ENCODE measurements around the gene ZNHIT6.
"Not testable (repeated sequence)": the region's sequence is repeated elsewhere in the genome, so short reads cannot be mapped to it uniquely, and the experiment has no call there.

Gene ZNHIT6

GRCh38 chr1:85663382-85663781 is 44.9 kb downstream of the ZNHIT6 start:
- no peak for DNase-seq

- no peak for DNase-seq
These were observed 46.5 kb downstream of the ZNHIT6 start for GRCh38 chr1:85661767-85662166.

- DNase-seq = no peak
These were observed 47.7 kb downstream of the ZNHIT6 start for GRCh38 chr1:85660541-85660940.

- DNase-seq = no peak
These were observed 49.1 kb downstream of the ZNHIT6 start for GRCh38 chr1:85659174-85659573.

GRCh38 chr1:85656948-85657347 is 51.3 kb downstream of the ZNHIT6 start:
- no peak for DNase-seq

- DNase-seq = no peak
These were observed 52.0 kb downstream of the ZNHIT6 start for GRCh38 chr1:85656256-85656655.

- DNase-seq = no peak
These were observed 52.9 kb downstream of the ZNHIT6 start for GRCh38 chr1:85655315-85655714.

GRCh38 chr1:85654066-85654782 is 54.0 kb downstream of the ZNHIT6 start:
- DNase-seq = no peak

DNA sequence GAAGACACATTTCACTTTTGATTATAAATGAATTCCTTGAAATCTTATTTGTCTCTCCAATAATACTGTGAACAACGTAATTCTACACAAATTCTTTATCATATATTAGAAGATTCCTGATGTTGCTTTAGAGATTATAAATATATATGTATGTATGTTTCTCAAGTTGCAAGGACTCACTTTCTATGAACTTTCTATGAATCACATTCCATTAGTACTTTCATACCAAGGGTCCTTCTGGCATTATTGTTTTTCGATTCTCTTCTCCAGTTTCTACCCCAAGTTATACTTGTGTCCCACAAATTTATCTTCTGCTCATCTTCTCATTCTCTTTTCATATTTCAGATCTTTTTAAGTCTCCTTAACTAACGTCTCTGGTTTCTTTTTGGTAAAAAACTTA is 55.9 kb downstream of the ZNHIT6 start:
- no peak for DNase-seq

DNA sequence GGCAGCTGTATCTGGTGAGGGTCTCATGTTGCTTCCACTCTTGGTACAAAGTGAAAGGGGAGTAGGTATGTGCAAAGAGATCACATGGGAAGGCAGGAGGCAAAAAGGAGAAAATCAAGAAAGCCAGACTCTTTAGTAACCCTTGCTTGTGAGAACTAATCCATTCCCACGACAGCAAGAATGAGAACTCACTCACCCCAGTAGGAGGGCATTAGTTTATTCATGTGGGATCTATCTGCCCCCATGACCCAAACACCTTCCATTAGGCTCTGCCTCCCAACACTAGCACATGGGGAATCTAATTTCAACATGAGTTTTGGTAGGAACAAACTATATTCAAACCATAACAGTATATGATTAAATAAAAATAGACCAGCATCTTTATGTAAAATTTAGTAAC is 57.6 kb downstream of the ZNHIT6 start:
- no peak for DNase-seq

DNA sequence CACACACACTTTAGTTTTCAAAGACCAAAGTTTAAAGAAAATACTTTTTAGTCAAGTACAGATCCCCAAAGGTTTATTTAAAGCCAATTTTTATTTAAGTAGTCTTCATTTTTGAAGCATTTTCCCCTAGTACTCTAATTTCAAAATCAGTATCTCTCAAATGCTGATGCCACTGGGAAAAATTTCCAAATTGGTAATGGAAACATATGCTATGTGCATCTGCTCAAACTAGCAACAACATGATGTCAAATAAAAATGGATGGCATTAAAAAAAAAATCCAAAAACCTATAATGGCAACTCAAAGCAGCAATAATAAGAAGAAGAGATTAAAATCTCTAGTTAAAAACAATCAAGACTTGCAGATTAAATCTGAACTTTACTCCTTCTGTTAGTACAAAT is 58.6 kb downstream of the ZNHIT6 start:
- no peak for DNase-seq

DNA sequence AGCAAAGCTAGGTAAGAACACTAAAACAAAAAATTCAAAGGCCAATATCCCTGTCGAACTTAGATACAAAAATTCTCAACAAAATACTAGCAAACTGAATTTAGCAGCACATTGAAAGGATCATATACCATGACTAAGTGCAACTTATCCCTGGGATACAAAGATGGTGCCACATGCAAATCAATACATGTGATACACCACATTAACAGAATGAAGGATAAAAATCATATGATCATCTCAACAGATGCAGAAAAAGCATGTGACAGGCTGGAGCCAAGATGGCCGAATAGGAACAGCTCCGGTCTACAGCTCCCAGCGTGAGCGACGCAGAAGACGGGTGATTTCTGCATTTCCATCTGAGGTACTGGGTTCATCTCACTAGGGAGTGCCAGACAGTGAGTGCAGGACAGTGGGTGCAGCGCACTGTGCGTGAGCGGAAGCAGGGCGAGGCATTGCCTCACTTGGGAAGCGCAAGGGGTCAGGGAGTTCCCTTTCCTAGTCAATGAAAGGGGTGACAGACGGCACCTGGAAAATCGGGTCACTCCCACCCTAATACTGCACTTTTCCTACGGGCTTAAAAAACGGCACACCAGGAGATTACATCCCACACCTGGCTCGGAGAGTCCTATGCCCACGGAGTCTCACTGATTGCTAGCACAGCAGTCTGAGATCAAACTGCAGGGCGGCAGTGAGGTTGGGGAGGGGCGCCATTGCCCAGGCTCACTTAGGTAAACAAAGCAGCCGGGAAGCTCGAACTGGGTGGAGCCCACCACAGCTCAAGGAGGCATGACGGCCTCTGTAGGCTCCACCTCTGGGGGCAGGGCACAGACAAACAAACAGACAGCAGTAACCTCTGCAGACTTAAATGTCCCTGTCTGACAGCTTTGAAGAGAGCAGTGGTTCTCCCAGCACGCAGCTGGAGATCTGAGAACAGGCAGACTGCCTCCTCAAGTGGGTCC is 66.4 kb downstream of the ZNHIT6 start:
- not testable (repeated sequence) for DNase-seq

DNA sequence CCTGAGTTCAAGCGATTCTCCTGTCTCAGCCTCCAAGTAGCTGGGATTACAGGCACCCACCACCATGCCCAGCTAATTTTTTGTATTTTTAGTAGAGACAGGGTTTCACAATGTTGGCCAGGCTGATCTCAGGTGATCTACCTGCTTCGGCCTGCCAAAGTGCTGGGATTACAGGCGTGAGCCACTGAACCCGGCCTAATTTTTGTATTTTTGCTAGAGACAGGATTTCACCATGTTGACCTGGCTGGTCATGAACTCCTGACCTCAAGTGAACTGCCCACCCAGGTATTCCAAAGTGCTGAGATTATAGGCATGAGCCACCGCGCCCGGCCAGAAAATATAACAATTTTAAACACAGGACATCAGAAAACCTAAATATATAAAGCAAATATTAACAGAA is 68.3 kb downstream of the ZNHIT6 start:
- DNase-seq = not testable (repeated sequence)

- no peak for DNase-seq
These were observed 69.8 kb downstream of the ZNHIT6 start for GRCh38 chr1:85638412-85638811.

- no peak for DNase-seq
These were observed 77.7 kb downstream of the ZNHIT6 start for GRCh38 chr1:85630493-85630892.

GRCh38 chr1:85629532-85629920 is 78.7 kb downstream of the ZNHIT6 start:
- no peak for DNase-seq

DNA sequence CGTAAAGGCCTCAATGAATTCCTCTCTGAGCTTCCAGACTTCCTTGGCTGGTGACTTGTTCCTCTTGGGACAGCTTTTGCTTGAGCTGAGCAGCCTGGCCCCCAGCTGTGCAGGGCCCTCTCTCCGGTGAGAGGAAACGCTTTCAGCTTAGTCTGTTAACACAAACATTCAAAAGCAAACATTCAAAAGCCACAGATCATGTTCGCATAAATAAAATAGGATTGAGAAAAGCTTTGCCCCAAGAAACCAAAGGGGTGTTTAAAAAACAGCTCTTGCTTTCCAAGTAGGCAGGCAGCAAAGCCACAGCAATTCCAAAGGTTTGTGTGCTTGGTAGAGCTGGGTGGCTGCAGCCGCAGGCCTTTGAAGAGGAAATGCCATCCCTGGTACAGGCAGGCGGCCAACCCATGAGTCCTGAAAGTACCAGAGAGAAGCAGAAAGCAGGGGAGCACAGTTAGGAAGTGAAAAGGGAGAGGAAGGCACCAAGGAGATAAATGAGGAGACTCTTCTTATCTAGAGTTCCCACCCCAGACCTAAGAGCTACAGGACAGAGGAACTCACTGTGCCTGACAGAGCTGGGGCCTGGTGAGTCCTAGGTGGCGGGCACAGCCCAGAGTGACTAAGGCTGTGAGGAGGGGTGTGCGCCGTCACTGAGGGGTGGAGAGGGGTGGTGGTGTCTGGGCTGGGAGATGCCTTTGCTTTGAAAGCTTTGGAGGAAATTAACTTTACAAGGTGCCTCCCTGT is 79.3 kb downstream of the ZNHIT6 start:
- DNase-seq = no peak

DNA sequence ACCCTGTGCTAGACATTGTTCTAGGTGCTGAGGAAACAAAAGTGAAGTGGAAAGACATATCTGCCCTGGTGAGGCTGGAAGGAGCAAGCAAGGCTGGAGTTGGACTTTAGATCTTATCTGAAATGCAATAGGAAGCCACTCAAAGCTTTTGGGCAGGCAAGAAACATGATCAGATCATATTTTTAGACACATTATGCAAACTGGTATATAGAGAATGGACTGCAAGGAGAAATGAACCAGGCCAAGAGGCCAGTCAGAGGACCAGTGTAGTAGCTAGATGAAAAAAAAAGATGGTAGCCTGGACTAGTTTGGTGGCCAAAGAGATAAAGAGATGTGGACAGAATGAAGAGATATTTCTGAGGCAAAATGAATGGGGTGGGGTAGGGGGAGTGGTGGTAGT is 81.4 kb downstream of the ZNHIT6 start:
- DNase-seq = no peak

DNA sequence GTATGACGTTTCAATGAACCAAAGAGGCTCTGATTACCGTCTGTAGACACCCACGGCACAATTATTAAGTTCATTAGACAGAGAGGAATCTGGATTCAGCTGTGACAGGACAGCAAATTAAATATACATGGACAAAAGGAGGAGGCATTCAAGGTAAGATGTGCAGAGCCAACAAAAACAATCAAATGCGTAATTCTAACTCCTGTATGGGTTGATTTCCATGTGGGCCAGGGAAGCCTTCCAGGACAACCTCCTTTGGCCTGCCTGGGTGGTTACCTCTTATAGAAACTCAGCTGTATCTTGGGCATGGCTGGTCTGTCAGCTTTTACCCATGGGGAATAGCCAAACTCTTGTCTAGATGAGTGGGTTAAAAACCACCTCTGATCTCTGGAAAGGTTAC is 83.9 kb downstream of the ZNHIT6 start:
- no peak for DNase-seq

GRCh38 chr1:85623061-85623471 is 85.2 kb downstream of the ZNHIT6 start:
- DNase-seq = no peak

DNA sequence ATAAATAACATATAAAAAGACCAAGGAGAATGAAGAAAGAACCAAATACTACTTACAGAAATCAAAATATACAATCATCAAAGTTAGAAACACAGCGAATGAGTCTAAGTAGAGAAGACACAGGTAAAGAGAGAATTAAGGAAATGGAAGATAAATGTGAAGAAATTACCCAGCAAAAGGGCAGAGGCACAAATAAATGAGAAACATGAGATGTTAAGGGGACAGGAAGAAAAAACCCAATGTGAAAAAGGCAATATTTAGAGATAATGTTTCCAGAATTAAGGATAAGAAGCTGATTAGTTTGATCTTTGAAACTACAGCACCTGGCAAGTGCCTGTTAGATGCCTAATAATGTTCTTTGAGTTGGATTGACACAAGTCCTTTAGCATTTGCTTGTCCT is 86.8 kb downstream of the ZNHIT6 start:
- DNase-seq = no peak

- DNase-seq = no peak
These were observed 90.6 kb downstream of the ZNHIT6 start for GRCh38 chr1:85617633-85618100.

- DNase-seq = no peak
These were observed 91.5 kb downstream of the ZNHIT6 start for GRCh38 chr1:85616736-85617135.

Data from activated effector memory CD4-positive, alpha-beta T cell treated with anti-CD3 and anti-CD28 coated beads, Interleukin-2, amount 50 U/mL, for 16 hours (primary cell).